Measurements from ENCODE around the gene BBS10.
A peak's percentile ranks its signal among the peaks of the same experiment; 100 is the strongest.
"Not testable (repeated sequence)": the region's sequence is repeated elsewhere in the genome, so short reads cannot be mapped to it uniquely, and the experiment has no call there.

BBS10 gene

GRCh38 chr12:76348079-76348901 lies at the start of gene BBS10:
BBS10 (minus strand) TSS chr12:76348415; CDS start chr12:76348358, 57 bp downstream.
- DNase-seq, result peak; percentile 68 to 85 (median 78)

- no peak for DNase-seq
Measured at GRCh38 chr12:76391461-76391860, 43.2 kb upstream of the BBS10 start.

GRCh38 chr12:76387614-76388013 lies 39.4 kb upstream of the BBS10 start:
- no peak for DNase-seq

GRCh38 chr12:76384560-76384959 lies 36.3 kb upstream of the BBS10 start:
- DNase-seq, result no peak

- DNase-seq, result no peak
Measured at GRCh38 chr12:76383988-76384387, 35.8 kb upstream of the BBS10 start.

GRCh38 chr12:76379261-76379660 lies 31.0 kb upstream of the BBS10 start:
- no peak for DNase-seq

- DNase-seq, result not testable (repeated sequence)
Measured at GRCh38 chr12:76376876-76377275, 28.7 kb upstream of the BBS10 start.

GRCh38 chr12:76375939-76376338 lies 27.7 kb upstream of the BBS10 start:
- DNase-seq, result no peak

GRCh38 chr12:76375470-76375869 lies 27.3 kb upstream of the BBS10 start:
- no peak for DNase-seq

- DNase-seq, result no peak
Measured at GRCh38 chr12:76374386-76375020, 26.3 kb upstream of the BBS10 start.

GRCh38 chr12:76368230-76368629 lies 20.0 kb upstream of the BBS10 start:
- no peak for DNase-seq

GRCh38 chr12:76366163-76366562 lies 17.9 kb upstream of the BBS10 start:
- DNase-seq, result no peak

- not testable (repeated sequence) for DNase-seq
Measured at GRCh38 chr12:76364131-76364530, 15.9 kb upstream of the BBS10 start.

- DNase-seq, result no peak
Measured at GRCh38 chr12:76360316-76360715, 12.1 kb upstream of the BBS10 start.

- DNase-seq, result no peak
Measured at GRCh38 chr12:76356071-76356470, 7.9 kb upstream of the BBS10 start.

- DNase-seq, result no peak
Measured at GRCh38 chr12:76346798-76347420, 1.3 kb downstream of the BBS10 start.

- no peak for DNase-seq
Measured at GRCh38 chr12:76346236-76346635, 2.0 kb downstream of the BBS10 start.

- no peak for DNase-seq
Measured at GRCh38 chr12:76345569-76345968, 2.6 kb downstream of the BBS10 start.

- no peak for DNase-seq
Measured at GRCh38 chr12:76341436-76342030, 6.7 kb downstream of the BBS10 start.

- DNase-seq, result no peak
Measured at GRCh38 chr12:76340680-76341435, 7.4 kb downstream of the BBS10 start.

- no peak for DNase-seq
Measured at GRCh38 chr12:76337583-76337982, 10.6 kb downstream of the BBS10 start.

GRCh38 chr12:76332606-76333005 lies 15.6 kb downstream of the BBS10 start:
- DNase-seq, result no peak

- DNase-seq, result no peak
Measured at GRCh38 chr12:76329606-76330005, 18.6 kb downstream of the BBS10 start.

Data from stimulated activated naive CD4-positive, alpha-beta T cell (primary cell).